ENCODE results near the gene FHIT. TPM values are rescaled to one million over a fixed set of nuclear protein-coding genes. Genes with fewer than 3 reads are reported as not detected.

Gene FHIT
- total and polyA plus RNA-seq, 2 of the 4 experiments (the other 2 are of a cell fraction): 0.07 TPM; not detected in 1

DNA sequence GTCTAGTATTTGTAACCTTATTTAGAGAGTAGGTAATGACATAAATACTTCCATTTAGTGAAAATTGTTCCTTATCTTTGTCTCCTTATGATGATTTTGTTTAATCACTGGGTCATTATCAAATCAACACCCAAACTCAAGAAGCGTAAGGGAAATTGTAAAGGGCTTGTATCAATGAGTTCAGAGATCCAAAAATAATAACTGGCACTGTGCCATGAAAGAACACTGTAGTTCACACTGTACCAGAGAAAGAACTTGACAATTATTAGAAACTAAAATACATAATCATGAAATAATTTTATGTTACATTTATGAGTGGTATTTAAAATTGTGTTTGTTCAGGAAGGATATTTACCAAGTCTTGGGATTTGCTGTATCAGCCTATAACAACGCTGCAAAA is 895.4 kb downstream of the FHIT start:
- dilution Hi-C loops (cut with HindIII; ENCODE audit: low sequenced_read_pairs, unreplicated experiment) (no loop called here), intact Hi-C loops (cut with micrococcal nuclease) (no loop called here), in situ Hi-C loops (cut with MboI; ENCODE audit: low sequenced_read_pairs) (no loop called here)
- Histone ChIP-seq H3K9ac (ENCODE audit: low read depth, low read length) (no peak overlapping the region), H3K14ac (replicated peaks; ENCODE audit: low read depth, low read length) (no peak overlapping the region), H3K9me1 (ENCODE audit: insufficient read depth, low read length) (no peaks in the 10 kb centered on the region), H4K91ac (ENCODE audit: insufficient read depth, low read depth, low read length) (no peak overlapping the region), H3K27me3 (ENCODE audit: control insufficient read depth, insufficient read depth, low read length) (no peaks in the 10 kb centered on the region; the same call in 1 of the 2 replicates), H2AK9ac (replicated peaks; ENCODE audit: low read depth, low read length, poor library complexity) (no peak overlapping the region), H2BK20ac (ENCODE audit: low read depth, low read length) (no peak overlapping the region), H3K36me3 (ENCODE audit: control insufficient read depth, insufficient read depth, low read length) (no peaks in the 10 kb centered on the region), H2BK120ac (ENCODE audit: low read depth, low read length) (no peak overlapping the region), H3K56ac (ENCODE audit: extremely low read depth, insufficient read depth, low read length) (no peak overlapping the region), H2AK5ac (ENCODE audit: low read depth, low read length) (no peak overlapping the region), H2BK5ac (ENCODE audit: low read depth, low read length, poor library complexity, severe bottlenecking) (no peak overlapping the region), H3K9me3 (ENCODE audit: control insufficient read depth, insufficient read depth, low read length) (no peaks in the 10 kb centered on the region), H3K79me1 (ENCODE audit: low read depth in 1 of 2, low read length in 2 of 2) (no peaks in the 10 kb centered on the region), H3K27ac (ENCODE audit: insufficient read depth, low read length) (no peak overlapping the region), H4K8ac (ENCODE audit: low read depth in 2 of 2, low read length in 2 of 2) (no peak overlapping the region), H4K20me1 (ENCODE audit: insufficient read depth, low read length) (no peaks in the 10 kb centered on the region), H4K5ac (ENCODE audit: low read depth, low read length) (no peak overlapping the region), H3K23ac (ENCODE audit: low read depth, low read length) (no peak overlapping the region), H3K4me1 (ENCODE audit: control insufficient read depth, insufficient read depth, low read length) (no peaks in the 10 kb centered on the region), H2BK15ac (ENCODE audit: low read depth, low read length) (no peak overlapping the region), H3K18ac (ENCODE audit: low read depth, low read length) (no peak overlapping the region), H3K4me3 (ENCODE audit: insufficient read depth, low read depth, low read length) (no peak overlapping the region), H3K4ac (ENCODE audit: low read depth, low read length) (no peak overlapping the region), H2AFZ (replicated peaks; ENCODE audit: low read length, poor library complexity) (no peak overlapping the region), H3K4me2 (ENCODE audit: low read depth, low read length) (no peak overlapping the region)
- POLR2A ChIA-PET (ENCODE audit: unreplicated experiment): no interaction called here
- BruUV-seq (replicated peaks): no TSS peak
- no CpG with 5 or more reads among the region's 2 CpGs for WGBS, 2 experiments (ENCODE audit: extremely low coverage in 2 of 2, insufficient read length in 1 of 2)
- no peak for TF ChIP-seq FOS (IDR thresholded peaks at IDR 0.05; ENCODE audit: low read depth, low read length)
- TF ChIP-seq NFE2L2 (IDR thresholded peaks at IDR 0.05; ENCODE audit: low read depth, low read length): no peak
- no peak for TF ChIP-seq POLR2A (IDR thresholded peaks at IDR 0.05; ENCODE audit: low read depth, low read length)
- no peak for TF ChIP-seq BHLHE40 (IDR thresholded peaks at IDR 0.05; ENCODE audit: low read depth, low read length)
- no peak for TF ChIP-seq USF2 (IDR thresholded peaks at IDR 0.05; ENCODE audit: low read depth, low read length)
- TF ChIP-seq SMC3 (IDR thresholded peaks at IDR 0.05; ENCODE audit: low read depth, low read length): no peak
- no peak for TF ChIP-seq RCOR1 (IDR thresholded peaks at IDR 0.05; ENCODE audit: insufficient replicate concordance, low read length)
- TF ChIP-seq, protein P1, sequence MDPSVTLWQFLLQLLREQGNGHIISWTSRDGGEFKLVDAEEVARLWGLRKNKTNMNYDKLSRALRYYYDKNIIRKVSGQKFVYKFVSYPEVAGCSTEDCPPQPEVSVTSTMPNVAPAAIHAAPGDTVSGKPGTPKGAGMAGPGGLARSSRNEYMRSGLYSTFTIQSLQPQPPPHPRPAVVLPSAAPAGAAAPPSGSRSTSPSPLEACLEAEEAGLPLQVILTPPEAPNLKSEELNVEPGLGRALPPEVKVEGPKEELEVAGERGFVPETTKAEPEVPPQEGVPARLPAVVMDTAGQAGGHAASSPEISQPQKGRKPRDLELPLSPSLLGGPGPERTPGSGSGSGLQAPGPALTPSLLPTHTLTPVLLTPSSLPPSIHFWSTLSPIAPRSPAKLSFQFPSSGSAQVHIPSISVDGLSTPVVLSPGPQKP (IDR thresholded peaks at IDR 0.05; ENCODE audit: borderline replicate concordance, low read depth, low read length): no peak
- TF ChIP-seq CEBPB (IDR thresholded peaks at IDR 0.05; ENCODE audit: low read depth, low read length): no peak
- TF ChIP-seq RFX5 (IDR thresholded peaks at IDR 0.05; ENCODE audit: low read depth, low read length): no peak
- TF ChIP-seq CTCF (conservative IDR thresholded peaks at IDR 0.05; ENCODE audit: low read depth, low read length): no peak
- no peak for TF ChIP-seq RAD21 (IDR thresholded peaks at IDR 0.05; ENCODE audit: low read length)
- TF ChIP-seq MAFK (IDR thresholded peaks at IDR 0.05; ENCODE audit: low read depth, low read length): no peak
- TF ChIP-seq MXI1 (IDR thresholded peaks at IDR 0.05; ENCODE audit: borderline replicate concordance, low read depth, low read length): no peak
- TF ChIP-seq CHD1 (IDR thresholded peaks at IDR 0.05; ENCODE audit: low read depth, low read length): no peak
- no peak for TF ChIP-seq MAZ (IDR thresholded peaks at IDR 0.05; ENCODE audit: borderline replicate concordance, low read depth, low read length)
- no peak for DNase-seq
- no peak for ATAC-seq (ENCODE audit: low read depth)
- CTCF ChIA-PET: no interaction called here
